HepG2 (cell line): ENCODE measurements around the gene MRPL54. TPM values are rescaled to one million over a fixed set of nuclear protein-coding genes. Genes with fewer than 3 reads are reported as not detected.

ENCODE experiments used
- ETV6 ChIP-seq: sonication (generic); formaldehyde crosslinking; conservative IDR thresholded peaks from 2 replicates; pipeline ENCODE4 v1.4.0; 2020; ENCODE audit warnings: missing genetic modification reagents
- KLF9 ChIP-seq: IDR thresholded peaks from 2 replicates; pipeline ENCODE4 v1.6.1; 2016; ENCODE audit warnings: low read depth
- KMT2B ChIP-seq: IDR thresholded peaks from 2 replicates; pipeline ENCODE4 v1.6.1; 2016; ENCODE audit warnings: missing genetic modification reagents, missing compliant biosample characterization
- NFYC ChIP-seq: IDR thresholded peaks from 2 replicates; pipeline ENCODE4 v1.6.1; 2016; ENCODE audit warnings: missing genetic modification reagents, missing compliant biosample characterization
- REPIN1 ChIP-seq: sonication (generic); formaldehyde crosslinking; IDR thresholded peaks from 2 replicates; pipeline ENCODE4 v1.8.0; 2022; ENCODE audit warnings: missing genetic modification reagents, low read depth, mild to moderate bottlenecking, borderline replicate concordance
- RFXANK ChIP-seq: IDR thresholded peaks from 2 replicates; pipeline ENCODE4 v1.6.1; 2016
- SETDB1 ChIP-seq: sonication (generic); formaldehyde crosslinking; IDR thresholded peaks from 2 replicates; pipeline ENCODE4 v1.5.1; 2020; ENCODE audit warnings: missing genetic modification reagents, mild to moderate bottlenecking, borderline replicate concordance
- SMAD9 ChIP-seq: sonication (generic); formaldehyde crosslinking; IDR thresholded peaks from 2 replicates; pipeline ENCODE4 v1.5.1; 2020; ENCODE audit warnings: mild to moderate bottlenecking, missing genetic modification reagents
- ZNF780A ChIP-seq: sonication (generic); formaldehyde crosslinking; IDR thresholded peaks from 2 replicates; pipeline ENCODE4 v1.8.0; 2022; ENCODE audit warnings: mild to moderate bottlenecking, missing genetic modification reagents, moderate library complexity
- polyA plus RNA-seq, 8 experiments: library from polyadenylated mRNA; depleted of rRNA in 3 of 8; stranded (reverse) in 7 of 8; unstranded in 1 of 8; fragments of >200 nt; fragmentation: Illumina TruSeq in 4 of 8; extraction: Trizol in 4 of 8; gene quantifications; 2 replicates each; pipeline versions ENCODE4 v1.2.1 to v1.2.3, GENCODE V29; 2011 to 2016; ENCODE audit warnings: low read depth in 4 of 8, missing spikeins in 1 of 8, mixed read lengths in 1 of 8; ENCODE audit not compliant: insufficient read depth in 1 of 8
- total RNA-seq, 5 experiments: library from RNA; depleted of rRNA; stranded (reverse); fragments of >200 nt; fragmentation: Illumina TruSeq; extraction: Trizol; gene quantifications; 2 replicates each; pipeline ENCODE4 v1.2.3, GENCODE V29; 2016; ENCODE audit warnings: low read depth in 1 of 5
- TF ChIP-seq, protein P1 (sequence below): sonication (generic); formaldehyde crosslinking; IDR thresholded peaks from 2 replicates; pipeline ENCODE4 v1.8.0; 2022; ENCODE audit warnings: missing genetic modification reagents, mild to moderate bottlenecking, borderline replicate concordance
- TF ChIP-seq, protein P2 (sequence below): sonication (generic); formaldehyde crosslinking; IDR thresholded peaks from 2 replicates; pipeline ENCODE4 v1.4.0; 2020; ENCODE audit warnings: missing genetic modification reagents
- TF ChIP-seq, protein P3 (sequence below): sonication (generic); formaldehyde crosslinking; IDR thresholded peaks from 2 replicates; pipeline ENCODE4 v1.5.0; 2020; ENCODE audit warnings: mild to moderate bottlenecking, missing genetic modification reagents
- TF ChIP-seq, protein P4 (sequence below): sonication (generic); formaldehyde crosslinking; IDR thresholded peaks from 2 replicates; pipeline ENCODE4 v1.4.0; 2020; ENCODE audit warnings: mild to moderate bottlenecking, missing genetic modification reagents
- TF ChIP-seq, protein P5 (sequence below): sonication (generic); formaldehyde crosslinking; IDR thresholded peaks from 2 replicates; pipeline ENCODE4 v1.5.0; 2020; ENCODE audit warnings: mild to moderate bottlenecking, low read depth, missing genetic modification reagents, borderline replicate concordance
- TF ChIP-seq, protein P6 (sequence below): sonication (generic); formaldehyde crosslinking; IDR thresholded peaks from 2 replicates; pipeline ENCODE4 v1.8.1; 2023; ENCODE audit warnings: missing genetic modification reagents, mild to moderate bottlenecking, borderline replicate concordance
- TF ChIP-seq, protein P7 (sequence below): sonication (generic); formaldehyde crosslinking; IDR thresholded peaks from 2 replicates; pipeline ENCODE4 v1.4.0; 2020; ENCODE audit warnings: mild to moderate bottlenecking, low read depth, missing genetic modification reagents
- TF ChIP-seq, protein P8 (sequence below): sonication (generic); formaldehyde crosslinking; IDR thresholded peaks from 2 replicates; pipeline ENCODE4 v1.8.1; 2023; ENCODE audit warnings: mild to moderate bottlenecking, missing genetic modification reagents, borderline replicate concordance
- TF ChIP-seq, protein P9 (sequence below): sonication (generic); formaldehyde crosslinking; IDR thresholded peaks from 2 replicates; pipeline ENCODE4 v1.8.1; 2023; ENCODE audit warnings: mild to moderate bottlenecking, missing genetic modification reagents

Gene MRPL54
- total and polyA plus RNA-seq, 2 of the 13 experiments (the other 11 are each of a cell fraction or from before 2014, with no cell fraction given), result 36.8 to 66.9 TPM

DNA sequence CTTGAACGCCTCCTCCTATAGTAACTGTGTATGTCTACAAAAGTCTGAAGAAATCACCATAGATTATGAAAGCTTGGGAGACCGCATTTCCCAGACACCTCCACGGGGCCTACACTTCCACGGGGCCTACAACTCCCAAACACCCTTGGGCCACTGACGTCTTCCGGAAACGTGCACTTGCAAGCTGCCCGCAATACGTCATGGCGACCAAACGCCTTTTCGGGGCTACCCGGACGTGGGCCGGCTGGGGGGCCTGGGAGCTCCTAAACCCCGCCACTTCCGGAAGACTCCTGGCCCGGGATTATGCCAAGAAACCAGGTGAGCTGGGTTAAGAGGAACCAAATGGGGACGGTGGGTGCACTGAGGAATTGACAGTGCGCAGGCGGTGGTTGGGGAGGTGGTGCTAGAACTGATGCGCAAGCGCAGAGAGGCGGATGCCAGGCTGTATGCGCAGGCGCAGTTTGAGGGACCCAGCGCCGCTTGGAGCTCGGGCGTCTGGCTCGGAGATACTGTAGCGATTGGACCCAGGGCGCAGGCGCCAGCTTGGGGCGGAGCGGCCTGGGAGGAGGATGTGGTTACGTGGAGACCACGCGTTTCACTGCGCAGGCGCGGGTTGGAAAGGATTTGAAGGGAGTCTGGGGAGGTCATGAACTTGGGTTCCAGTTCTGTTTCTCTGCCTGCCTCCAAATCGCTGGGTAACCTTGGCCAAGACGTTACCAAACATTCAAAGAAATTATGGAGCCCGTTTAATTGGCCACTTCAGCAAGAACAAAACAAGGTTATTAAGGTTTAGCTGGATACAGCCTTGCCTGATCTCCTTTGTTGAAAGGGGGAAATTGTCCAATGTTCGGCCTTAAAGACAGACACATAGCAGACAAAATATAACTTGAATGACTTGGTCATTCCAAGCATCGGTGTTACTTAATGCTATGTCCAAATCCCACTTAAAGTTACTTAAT is at the start of gene MRPL54 (continued):
- TF ChIP-seq, protein P1, sequence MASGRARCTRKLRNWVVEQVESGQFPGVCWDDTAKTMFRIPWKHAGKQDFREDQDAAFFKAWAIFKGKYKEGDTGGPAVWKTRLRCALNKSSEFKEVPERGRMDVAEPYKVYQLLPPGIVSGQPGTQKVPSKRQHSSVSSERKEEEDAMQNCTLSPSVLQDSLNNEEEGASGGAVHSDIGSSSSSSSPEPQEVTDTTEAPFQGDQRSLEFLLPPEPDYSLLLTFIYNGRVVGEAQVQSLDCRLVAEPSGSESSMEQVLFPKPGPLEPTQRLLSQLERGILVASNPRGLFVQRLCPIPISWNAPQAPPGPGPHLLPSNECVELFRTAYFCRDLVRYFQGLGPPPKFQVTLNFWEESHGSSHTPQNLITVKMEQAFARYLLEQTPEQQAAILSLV (CRISPR knock-in tag), result no peak
- TF ChIP-seq, protein P2, sequence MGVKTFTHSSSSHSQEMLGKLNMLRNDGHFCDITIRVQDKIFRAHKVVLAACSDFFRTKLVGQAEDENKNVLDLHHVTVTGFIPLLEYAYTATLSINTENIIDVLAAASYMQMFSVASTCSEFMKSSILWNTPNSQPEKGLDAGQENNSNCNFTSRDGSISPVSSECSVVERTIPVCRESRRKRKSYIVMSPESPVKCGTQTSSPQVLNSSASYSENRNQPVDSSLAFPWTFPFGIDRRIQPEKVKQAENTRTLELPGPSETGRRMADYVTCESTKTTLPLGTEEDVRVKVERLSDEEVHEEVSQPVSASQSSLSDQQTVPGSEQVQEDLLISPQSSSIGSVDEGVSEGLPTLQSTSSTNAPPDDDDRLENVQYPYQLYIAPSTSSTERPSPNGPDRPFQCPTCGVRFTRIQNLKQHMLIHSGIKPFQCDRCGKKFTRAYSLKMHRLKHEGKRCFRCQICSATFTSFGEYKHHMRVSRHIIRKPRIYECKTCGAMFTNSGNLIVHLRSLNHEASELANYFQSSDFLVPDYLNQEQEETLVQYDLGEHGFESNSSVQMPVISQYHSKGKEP (CRISPR knock-in tag), result 0 out of 2 replicates have a peak, but pooled peaks have one; percentile 39
- TF ChIP-seq, protein P3, sequence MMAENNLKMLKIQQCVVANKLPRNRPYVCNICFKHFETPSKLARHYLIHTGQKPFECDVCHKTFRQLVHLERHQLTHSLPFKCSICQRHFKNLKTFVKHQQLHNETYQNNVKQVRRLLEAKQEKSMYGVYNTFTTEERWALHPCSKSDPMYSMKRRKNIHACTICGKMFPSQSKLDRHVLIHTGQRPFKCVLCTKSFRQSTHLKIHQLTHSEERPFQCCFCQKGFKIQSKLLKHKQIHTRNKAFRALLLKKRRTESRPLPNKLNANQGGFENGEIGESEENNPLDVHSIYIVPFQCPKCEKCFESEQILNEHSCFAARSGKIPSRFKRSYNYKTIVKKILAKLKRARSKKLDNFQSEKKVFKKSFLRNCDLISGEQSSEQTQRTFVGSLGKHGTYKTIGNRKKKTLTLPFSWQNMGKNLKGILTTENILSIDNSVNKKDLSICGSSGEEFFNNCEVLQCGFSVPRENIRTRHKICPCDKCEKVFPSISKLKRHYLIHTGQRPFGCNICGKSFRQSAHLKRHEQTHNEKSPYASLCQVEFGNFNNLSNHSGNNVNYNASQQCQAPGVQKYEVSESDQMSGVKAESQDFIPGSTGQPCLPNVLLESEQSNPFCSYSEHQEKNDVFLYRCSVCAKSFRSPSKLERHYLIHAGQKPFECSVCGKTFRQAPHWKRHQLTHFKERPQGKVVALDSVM (CRISPR knock-in tag), result peak; percentile 17; the same call in 1 of the 2 replicates
- TF ChIP-seq, protein P4, sequence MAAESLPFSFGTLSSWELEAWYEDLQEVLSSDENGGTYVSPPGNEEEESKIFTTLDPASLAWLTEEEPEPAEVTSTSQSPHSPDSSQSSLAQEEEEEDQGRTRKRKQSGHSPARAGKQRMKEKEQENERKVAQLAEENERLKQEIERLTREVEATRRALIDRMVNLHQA (CRISPR knock-in tag), result no peak
- TF ChIP-seq REPIN1 (CRISPR knock-in tag) (peak; percentile 86; the same call in 1 of the 2 replicates), ETV6 (CRISPR knock-in tag) (no peak), NFYC (CRISPR knock-in tag) (0 out of 2 replicates have a peak, but pooled peaks have one; percentile 18), SMAD9 (CRISPR knock-in tag) (no peak), ZNF780A (CRISPR knock-in tag) (no peak), KMT2B (CRISPR knock-in tag) (no peak), KLF9 (CRISPR knock-in tag) (no peak), RFXANK (CRISPR knock-in tag) (no peak), SETDB1 (CRISPR knock-in tag) (no peak)
- TF ChIP-seq, protein P5, sequence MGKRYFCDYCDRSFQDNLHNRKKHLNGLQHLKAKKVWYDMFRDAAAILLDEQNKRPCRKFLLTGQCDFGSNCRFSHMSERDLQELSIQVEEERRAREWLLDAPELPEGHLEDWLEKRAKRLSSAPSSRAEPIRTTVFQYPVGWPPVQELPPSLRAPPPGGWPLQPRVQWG (CRISPR knock-in tag), result no peak
- TF ChIP-seq, protein P6, sequence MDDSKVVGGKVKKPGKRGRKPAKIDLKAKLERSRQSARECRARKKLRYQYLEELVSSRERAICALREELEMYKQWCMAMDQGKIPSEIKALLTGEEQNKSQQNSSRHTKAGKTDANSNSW (CRISPR knock-in tag), result peak; percentile 74; the same call in 1 of the 2 replicates
- TF ChIP-seq, protein P7, sequence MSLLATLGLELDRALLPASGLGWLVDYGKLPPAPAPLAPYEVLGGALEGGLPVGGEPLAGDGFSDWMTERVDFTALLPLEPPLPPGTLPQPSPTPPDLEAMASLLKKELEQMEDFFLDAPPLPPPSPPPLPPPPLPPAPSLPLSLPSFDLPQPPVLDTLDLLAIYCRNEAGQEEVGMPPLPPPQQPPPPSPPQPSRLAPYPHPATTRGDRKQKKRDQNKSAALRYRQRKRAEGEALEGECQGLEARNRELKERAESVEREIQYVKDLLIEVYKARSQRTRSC, result no peak
- TF ChIP-seq, protein P8, sequence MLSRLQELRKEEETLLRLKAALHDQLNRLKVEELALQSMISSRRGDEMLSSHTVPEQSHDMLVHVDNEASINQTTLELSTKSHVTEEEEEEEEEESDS (CRISPR knock-in tag), result no peak
- TF ChIP-seq, protein P9, sequence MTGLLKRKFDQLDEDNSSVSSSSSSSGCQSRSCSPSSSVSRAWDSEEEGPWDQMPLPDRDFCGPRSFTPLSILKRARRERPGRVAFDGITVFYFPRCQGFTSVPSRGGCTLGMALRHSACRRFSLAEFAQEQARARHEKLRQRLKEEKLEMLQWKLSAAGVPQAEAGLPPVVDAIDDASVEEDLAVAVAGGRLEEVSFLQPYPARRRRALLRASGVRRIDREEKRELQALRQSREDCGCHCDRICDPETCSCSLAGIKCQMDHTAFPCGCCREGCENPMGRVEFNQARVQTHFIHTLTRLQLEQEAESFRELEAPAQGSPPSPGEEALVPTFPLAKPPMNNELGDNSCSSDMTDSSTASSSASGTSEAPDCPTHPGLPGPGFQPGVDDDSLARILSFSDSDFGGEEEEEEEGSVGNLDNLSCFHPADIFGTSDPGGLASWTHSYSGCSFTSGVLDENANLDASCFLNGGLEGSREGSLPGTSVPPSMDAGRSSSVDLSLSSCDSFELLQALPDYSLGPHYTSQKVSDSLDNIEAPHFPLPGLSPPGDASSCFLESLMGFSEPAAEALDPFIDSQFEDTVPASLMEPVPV (CRISPR knock-in tag), result no peak
